Liver (tissue), 9 donors: Measurements from ENCODE around the gene CD163L1. TPM values are rescaled to one million over a fixed set of nuclear protein-coding genes. Genes with fewer than 3 reads are reported as not detected.

Source experiments
- DNase-seq: peaks from one replicate; pipeline ENCODE4 v3.0.0-alpha.2; 2017; ENCODE audit warnings: low spot score
- H3K27ac ChIP-seq, 2 donors: one replicate each; pipeline ENCODE4 v1.7.0; 2013; ENCODE audit warnings: inconsistent platforms in 2 of 2, low read length in 2 of 2, control low read depth in 1 of 2, low read depth in 1 of 2, mild to moderate bottlenecking in 1 of 2
- H3K27me3 ChIP-seq, 4 donors: one replicate each; pipeline versions ENCODE4 v1.6.1 to v1.7.0; 2013; ENCODE audit warnings: low read length in 3 of 4, inconsistent platforms in 1 of 4, mild to moderate bottlenecking in 1 of 4, moderate library complexity in 1 of 4; ENCODE audit not compliant: control insufficient read depth in 4 of 4, insufficient read depth in 4 of 4
- H3K36me3 ChIP-seq, 4 donors: one replicate each; pipeline versions ENCODE4 v1.6.1 to v1.7.0; 2013; ENCODE audit warnings: low read length in 3 of 4, mild to moderate bottlenecking in 3 of 4, low read depth in 1 of 4, moderate library complexity in 1 of 4; ENCODE audit not compliant: control insufficient read depth in 4 of 4, insufficient read depth in 3 of 4
- H3K4me1 ChIP-seq, 4 donors: one replicate each; pipeline versions ENCODE4 v1.6.1 to v1.7.0; 2013; ENCODE audit warnings: low read length in 3 of 4, mild to moderate bottlenecking in 3 of 4, moderate library complexity in 1 of 4; ENCODE audit not compliant: control insufficient read depth in 4 of 4, insufficient read depth in 4 of 4
- H3K4me3 ChIP-seq, 3 donors: one replicate each; pipeline versions ENCODE4 v1.6.1 to v1.7.0; 2013; ENCODE audit warnings: low read length in 3 of 3, control low read depth in 1 of 3, low read depth in 1 of 3, mild to moderate bottlenecking in 1 of 3
- H3K9ac ChIP-seq, 2 donors: one replicate each; pipeline ENCODE4 v1.7.0; 2013; ENCODE audit warnings: low read length in 2 of 2, mild to moderate bottlenecking in 2 of 2, moderate library complexity in 2 of 2, control low read depth in 1 of 2, low read depth in 1 of 2
- H3K9me3 ChIP-seq, 4 donors: one replicate each; pipeline versions ENCODE4 v1.6.1 to v1.7.0; 2013; ENCODE audit warnings: low read length in 3 of 4; ENCODE audit not compliant: control insufficient read depth in 4 of 4
- EGR1 ChIP-seq, 2 donors: IDR thresholded peaks; 2 replicates each; pipeline ENCODE4 v1.6.1; 2016 to 2018; ENCODE audit warnings: antibody characterized with exemption in 2 of 2, low read depth in 2 of 2
- FOXA2 ChIP-seq: IDR thresholded peaks from 2 replicates; pipeline ENCODE4 v1.6.1; 2016; ENCODE audit warnings: antibody characterized with exemption
- HNF4A ChIP-seq, 2 donors: conservative IDR thresholded peaks; 2 replicates each; pipeline ENCODE4 v1.6.1; 2016; ENCODE audit warnings: antibody characterized with exemption in 2 of 2, mild to moderate bottlenecking in 2 of 2
- RAD21 ChIP-seq, 2 donors: IDR thresholded peaks; 2 replicates each; pipeline ENCODE4 v1.6.1; 2016; ENCODE audit warnings: antibody characterized with exemption in 2 of 2, mild to moderate bottlenecking in 2 of 2
- RXRA ChIP-seq, 2 donors: IDR thresholded peaks; 2 replicates each; pipeline ENCODE4 v1.6.1; 2017 to 2018; ENCODE audit warnings: antibody characterized with exemption in 2 of 2, mild to moderate bottlenecking in 1 of 2
- SP1 ChIP-seq: IDR thresholded peaks from 2 replicates; pipeline ENCODE4 v1.6.1; 2018; ENCODE audit warnings: antibody characterized with exemption, mild to moderate bottlenecking
- TAF1 ChIP-seq: conservative IDR thresholded peaks from 2 replicates; pipeline ENCODE4 v1.6.1; 2016; ENCODE audit warnings: antibody characterized with exemption, mild to moderate bottlenecking
- YY1 ChIP-seq: IDR thresholded peaks from 2 replicates; pipeline ENCODE4 v1.6.1; 2016; ENCODE audit warnings: antibody characterized with exemption, mild to moderate bottlenecking
- WGBS: extraction: QIAGEN DNeasy Blood & Tissue Kit; methylation state at CpG from one replicate; pipeline ENCODE4 v1.1.7; 2013; 5-methylcytosine and 5-hydroxymethylcytosine counted together
- polyA plus RNA-seq, 2 donors: library from polyadenylated mRNA; stranded (reverse) in 1 of 2; unstranded in 1 of 2; fragments of 200-250 nt in 1 of 2; fragments of >200 nt in 1 of 2; fragmentation: Nextera tagmentation in 1 of 2; extraction: Ambion mirVana in 1 of 2; gene quantifications; one replicate each; pipeline versions ENCODE4 v1.2.1 to v1.2.3, GENCODE V29; 2013 to 2015
- total RNA-seq, 2 donors: library from RNA; depleted of rRNA; stranded (reverse); fragments of >200 nt; gene quantifications; one replicate each; pipeline ENCODE4 v1.2.3, GENCODE V29; 2014
- TF ChIP-seq, protein P1 (sequence below): IDR thresholded peaks from 2 replicates; pipeline ENCODE4 v1.6.1; 2016; ENCODE audit warnings: antibody characterized with exemption
- TF ChIP-seq, protein P2 (sequence below): IDR thresholded peaks from 2 replicates; pipeline ENCODE4 v1.6.1; 2016; ENCODE audit warnings: antibody characterized with exemption
- TF ChIP-seq, protein P3 (sequence below): IDR thresholded peaks from 2 replicates; pipeline ENCODE4 v1.6.1; 2016; ENCODE audit warnings: antibody characterized with exemption, mild to moderate bottlenecking
- TF ChIP-seq, protein P4 (sequence below): fragments of 150-350 bp; IDR thresholded peaks from 2 replicates; pipeline ENCODE4 v1.5.1; 2017; ENCODE audit warnings: improper control_type of control experiment, low read depth, low read length; ENCODE audit not compliant: missing input control
- donor health status: healthy.
- donor health status: healthy.
- donor health status: healthy.
- donor health status: healthy.
- donor health status: healthy.

CD163L1 gene
- total and polyA plus RNA-seq, 4 donors, result 0.31 to 8.4 (median 1.1) TPM

DNA sequence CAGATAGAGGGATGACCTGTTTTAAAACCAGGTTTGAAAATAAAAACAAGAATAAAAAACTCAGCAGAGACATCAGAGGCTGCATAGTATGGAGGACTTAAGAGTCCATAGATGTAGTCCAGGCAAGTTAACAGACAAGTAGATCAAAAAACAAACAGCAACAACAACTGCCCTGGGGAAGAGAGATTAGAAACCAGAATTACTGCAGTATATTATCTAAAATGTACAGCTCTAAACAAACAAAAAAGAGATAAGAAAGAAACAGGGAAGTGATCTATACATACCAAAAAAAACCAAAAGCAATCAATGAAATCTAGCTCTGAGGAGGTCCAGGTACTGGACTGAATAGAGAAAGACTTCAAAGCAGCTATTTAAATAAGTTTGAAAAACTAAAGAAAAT is 91.3 kb downstream of the CD163L1 start (continued):
- TF ChIP-seq, protein P1, sequence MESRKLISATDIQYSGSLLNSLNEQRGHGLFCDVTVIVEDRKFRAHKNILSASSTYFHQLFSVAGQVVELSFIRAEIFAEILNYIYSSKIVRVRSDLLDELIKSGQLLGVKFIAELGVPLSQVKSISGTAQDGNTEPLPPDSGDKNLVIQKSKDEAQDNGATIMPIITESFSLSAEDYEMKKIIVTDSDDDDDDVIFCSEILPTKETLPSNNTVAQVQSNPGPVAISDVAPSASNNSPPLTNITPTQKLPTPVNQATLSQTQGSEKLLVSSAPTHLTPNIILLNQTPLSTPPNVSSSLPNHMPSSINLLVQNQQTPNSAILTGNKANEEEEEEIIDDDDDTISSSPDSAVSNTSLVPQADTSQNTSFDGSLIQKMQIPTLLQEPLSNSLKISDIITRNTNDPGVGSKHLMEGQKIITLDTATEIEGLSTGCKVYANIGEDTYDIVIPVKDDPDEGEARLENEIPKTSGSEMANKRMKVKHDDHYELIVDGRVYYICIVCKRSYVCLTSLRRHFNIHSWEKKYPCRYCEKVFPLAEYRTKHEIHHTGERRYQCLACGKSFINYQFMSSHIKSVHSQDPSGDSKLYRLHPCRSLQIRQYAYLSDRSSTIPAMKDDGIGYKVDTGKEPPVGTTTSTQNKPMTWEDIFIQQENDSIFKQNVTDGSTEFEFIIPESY, result no peak
- TF ChIP-seq, protein P2, sequence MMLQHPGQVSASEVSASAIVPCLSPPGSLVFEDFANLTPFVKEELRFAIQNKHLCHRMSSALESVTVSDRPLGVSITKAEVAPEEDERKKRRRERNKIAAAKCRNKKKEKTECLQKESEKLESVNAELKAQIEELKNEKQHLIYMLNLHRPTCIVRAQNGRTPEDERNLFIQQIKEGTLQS, result no peak

DNA sequence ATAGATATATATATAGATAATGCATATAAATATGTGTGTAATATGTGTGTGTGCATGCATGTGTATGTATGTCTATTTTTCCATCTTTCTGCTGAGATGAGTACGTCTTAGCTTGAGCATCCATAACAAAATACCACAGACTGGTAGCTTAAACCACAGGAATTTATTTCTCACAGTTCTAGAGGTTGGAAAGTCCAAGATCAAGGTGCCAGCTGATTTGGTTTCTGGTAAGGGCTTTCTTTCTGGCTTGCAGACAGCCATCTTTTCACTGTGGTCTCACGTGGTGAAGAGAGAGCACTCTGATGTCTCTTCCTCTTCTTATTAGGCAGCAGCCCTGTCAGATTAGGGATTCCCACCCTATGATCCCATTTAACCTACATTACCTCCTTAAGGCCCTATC is 92.8 kb downstream of the CD163L1 start:
- TF ChIP-seq, protein P1, result no peak
- TF ChIP-seq EGR1 (IDR thresholded peaks at IDR 0.05; ENCODE audit: low read depth in 2 of 2) (no peak), YY1 (no peak), RXRA (IDR thresholded peaks at IDR 0.05) (no peak), HNF4A (conservative IDR thresholded peaks at IDR 0.05) (no peak), TAF1 (no peak), RAD21 (IDR thresholded peaks at IDR 0.05) (no peak), FOXA2 (no peak), SP1 (no peak)
- TF ChIP-seq, protein P3, sequence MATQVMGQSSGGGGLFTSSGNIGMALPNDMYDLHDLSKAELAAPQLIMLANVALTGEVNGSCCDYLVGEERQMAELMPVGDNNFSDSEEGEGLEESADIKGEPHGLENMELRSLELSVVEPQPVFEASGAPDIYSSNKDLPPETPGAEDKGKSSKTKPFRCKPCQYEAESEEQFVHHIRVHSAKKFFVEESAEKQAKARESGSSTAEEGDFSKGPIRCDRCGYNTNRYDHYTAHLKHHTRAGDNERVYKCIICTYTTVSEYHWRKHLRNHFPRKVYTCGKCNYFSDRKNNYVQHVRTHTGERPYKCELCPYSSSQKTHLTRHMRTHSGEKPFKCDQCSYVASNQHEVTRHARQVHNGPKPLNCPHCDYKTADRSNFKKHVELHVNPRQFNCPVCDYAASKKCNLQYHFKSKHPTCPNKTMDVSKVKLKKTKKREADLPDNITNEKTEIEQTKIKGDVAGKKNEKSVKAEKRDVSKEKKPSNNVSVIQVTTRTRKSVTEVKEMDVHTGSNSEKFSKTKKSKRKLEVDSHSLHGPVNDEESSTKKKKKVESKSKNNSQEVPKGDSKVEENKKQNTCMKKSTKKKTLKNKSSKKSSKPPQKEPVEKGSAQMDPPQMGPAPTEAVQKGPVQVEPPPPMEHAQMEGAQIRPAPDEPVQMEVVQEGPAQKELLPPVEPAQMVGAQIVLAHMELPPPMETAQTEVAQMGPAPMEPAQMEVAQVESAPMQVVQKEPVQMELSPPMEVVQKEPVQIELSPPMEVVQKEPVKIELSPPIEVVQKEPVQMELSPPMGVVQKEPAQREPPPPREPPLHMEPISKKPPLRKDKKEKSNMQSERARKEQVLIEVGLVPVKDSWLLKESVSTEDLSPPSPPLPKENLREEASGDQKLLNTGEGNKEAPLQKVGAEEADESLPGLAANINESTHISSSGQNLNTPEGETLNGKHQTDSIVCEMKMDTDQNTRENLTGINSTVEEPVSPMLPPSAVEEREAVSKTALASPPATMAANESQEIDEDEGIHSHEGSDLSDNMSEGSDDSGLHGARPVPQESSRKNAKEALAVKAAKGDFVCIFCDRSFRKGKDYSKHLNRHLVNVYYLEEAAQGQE, result no peak
- TF ChIP-seq, protein P2, result no peak
- TF ChIP-seq, protein P4, sequence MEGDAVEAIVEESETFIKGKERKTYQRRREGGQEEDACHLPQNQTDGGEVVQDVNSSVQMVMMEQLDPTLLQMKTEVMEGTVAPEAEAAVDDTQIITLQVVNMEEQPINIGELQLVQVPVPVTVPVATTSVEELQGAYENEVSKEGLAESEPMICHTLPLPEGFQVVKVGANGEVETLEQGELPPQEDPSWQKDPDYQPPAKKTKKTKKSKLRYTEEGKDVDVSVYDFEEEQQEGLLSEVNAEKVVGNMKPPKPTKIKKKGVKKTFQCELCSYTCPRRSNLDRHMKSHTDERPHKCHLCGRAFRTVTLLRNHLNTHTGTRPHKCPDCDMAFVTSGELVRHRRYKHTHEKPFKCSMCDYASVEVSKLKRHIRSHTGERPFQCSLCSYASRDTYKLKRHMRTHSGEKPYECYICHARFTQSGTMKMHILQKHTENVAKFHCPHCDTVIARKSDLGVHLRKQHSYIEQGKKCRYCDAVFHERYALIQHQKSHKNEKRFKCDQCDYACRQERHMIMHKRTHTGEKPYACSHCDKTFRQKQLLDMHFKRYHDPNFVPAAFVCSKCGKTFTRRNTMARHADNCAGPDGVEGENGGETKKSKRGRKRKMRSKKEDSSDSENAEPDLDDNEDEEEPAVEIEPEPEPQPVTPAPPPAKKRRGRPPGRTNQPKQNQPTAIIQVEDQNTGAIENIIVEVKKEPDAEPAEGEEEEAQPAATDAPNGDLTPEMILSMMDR, result no peak
- Histone ChIP-seq H3K27me3 (peaks cover 0 to 4% (median 0%) of the 10 kb centered on the region in 4 donors), H3K9me3 (no peaks in the 10 kb centered on the region), H3K9ac (no peak overlapping the region), H3K4me3 (no peak overlapping the region), H3K27ac (no peak overlapping the region), H3K4me1 (no peaks in the 10 kb centered on the region), H3K36me3 (no peaks in the 10 kb centered on the region)
- no peak for DNase-seq
- 63% methylated on average over 2 of the region's 2 CpGs for WGBS
